BLaER1 treated with 17β-estradiol and CSF1 and Interleukin-3, amounts not matched to agents 10 nM and 100 nM (cell line): ENCODE results near the gene TPBG.
"Not testable (repeated sequence)": the region's sequence is repeated elsewhere in the genome, so short reads cannot be mapped to it uniquely, and the experiment has no call there.

ENCODE experiments used
- H3K27ac ChIP-seq, 11 experiments: shearing (Covaris generic); formaldehyde crosslinking; 2 replicates each; pipeline ENCODE4 v1.8.1; 2022
- H3K27me3 ChIP-seq, 11 experiments: shearing (Covaris generic); formaldehyde crosslinking; 2 replicates each; pipeline ENCODE4 v1.8.1; 2022
- H3K36me3 ChIP-seq, 11 experiments: shearing (Covaris generic); formaldehyde crosslinking; 2 replicates each; pipeline ENCODE4 v1.8.1; 2022
- H3K4me1 ChIP-seq, 10 experiments: shearing (Covaris generic); formaldehyde crosslinking; 2 replicates each; pipeline ENCODE4 v1.8.1; 2022
- H3K4me2 ChIP-seq, 11 experiments: shearing (Covaris generic); formaldehyde crosslinking; 2 replicates each; pipeline ENCODE4 v1.8.1; 2022
- H3K4me3 ChIP-seq, 10 experiments: shearing (Covaris generic); formaldehyde crosslinking; 2 replicates each; pipeline ENCODE4 v1.8.1; 2022
- H3K9ac ChIP-seq, 11 experiments: shearing (Covaris generic); formaldehyde crosslinking; 2 replicates each; pipeline ENCODE4 v1.8.1; 2022
- H3K9me3 ChIP-seq, 11 experiments: shearing (Covaris generic); formaldehyde crosslinking; replicated peaks in 1 of 11; 2 replicates each; pipeline ENCODE4 v1.8.1; 2022
- H4K20me1 ChIP-seq, 11 experiments: shearing (Covaris generic); formaldehyde crosslinking; 2 replicates each; pipeline ENCODE4 v1.8.1; 2022
- Cebpa-rat ChIP-seq, 11 experiments: shearing (Covaris generic); IDR thresholded peaks; 2 replicates each; pipeline ENCODE4 v1.8.1; 2022

TPBG gene

GRCh38 chr6:82371799-82372546 is 8.4 kb downstream of the TPBG start:
- no peaks in the 10 kb centered on the region for H3K4me1 ChIP-seq
- no peak overlapping the region for H3K27ac ChIP-seq
- H3K4me3 ChIP-seq, result no peak overlapping the region
- H3K9me3 ChIP-seq, result peaks cover 0 to 6% (median 0%) of the 10 kb centered on the region in 11 experiments; a peak in 1 of 22 replicates
- H3K4me2 ChIP-seq, result no peak overlapping the region
- no peaks in the 10 kb centered on the region for H3K36me3 ChIP-seq
- no peak for TF ChIP-seq Cebpa-rat (IDR thresholded peaks at IDR 0.05)
- no peaks in the 10 kb centered on the region for H4K20me1 ChIP-seq
- H3K27me3 ChIP-seq, result no peaks in the 10 kb centered on the region
- H3K9ac ChIP-seq, result no peak overlapping the region

GRCh38 chr6:82372656-82373055 is 9.0 kb downstream of the TPBG start:
- H3K9ac ChIP-seq, result no peak overlapping the region
- H3K27ac ChIP-seq, result no peak overlapping the region
- TF ChIP-seq Cebpa-rat (IDR thresholded peaks at IDR 0.05), result no peak

GRCh38 chr6:82374516-82374915 is 10.9 kb downstream of the TPBG start:
- Histone ChIP-seq H3K9ac (no peak overlapping the region), H3K4me3 (no peak overlapping the region), H3K27ac (no peak overlapping the region), H3K27me3 (no peaks in the 10 kb centered on the region), H3K4me2 (no peak overlapping the region), H4K20me1 (no peaks in the 10 kb centered on the region), H3K9me3 (peaks cover 0 to 6% (median 0%) of the 10 kb centered on the region in 11 experiments; a peak in 1 of 22 replicates), H3K36me3 (no peaks in the 10 kb centered on the region), H3K4me1 (no peaks in the 10 kb centered on the region)
- no peak for TF ChIP-seq Cebpa-rat (IDR thresholded peaks at IDR 0.05)

More at GRCh38 chr6:82372656-82373055, 9.0 kb downstream of the TPBG start:
- Histone ChIP-seq H3K27me3 (no peaks in the 10 kb centered on the region), H3K4me2 (no peak overlapping the region), H4K20me1 (no peaks in the 10 kb centered on the region), H3K36me3 (no peaks in the 10 kb centered on the region), H3K4me3 (no peak overlapping the region), H3K4me1 (no peaks in the 10 kb centered on the region), H3K9me3 (peaks cover 0 to 6% (median 0%) of the 10 kb centered on the region in 11 experiments; a peak in 1 of 22 replicates)

GRCh38 chr6:82376636-82377035 is 13.0 kb downstream of the TPBG start:
- H3K9me3 ChIP-seq, result peaks cover 0 to 6% (median 0%) of the 10 kb centered on the region in 11 experiments; a peak in 1 of 22 replicates
- TF ChIP-seq Cebpa-rat (IDR thresholded peaks at IDR 0.05), result no peak
- no peaks in the 10 kb centered on the region for H3K4me1 ChIP-seq
- no peak overlapping the region for H3K4me2 ChIP-seq
- no peak overlapping the region for H3K4me3 ChIP-seq
- no peak overlapping the region for H3K9ac ChIP-seq
- H3K27ac ChIP-seq, result no peak overlapping the region
- no peaks in the 10 kb centered on the region for H3K36me3 ChIP-seq
- no peaks in the 10 kb centered on the region for H3K27me3 ChIP-seq
- no peaks in the 10 kb centered on the region for H4K20me1 ChIP-seq

DNA sequence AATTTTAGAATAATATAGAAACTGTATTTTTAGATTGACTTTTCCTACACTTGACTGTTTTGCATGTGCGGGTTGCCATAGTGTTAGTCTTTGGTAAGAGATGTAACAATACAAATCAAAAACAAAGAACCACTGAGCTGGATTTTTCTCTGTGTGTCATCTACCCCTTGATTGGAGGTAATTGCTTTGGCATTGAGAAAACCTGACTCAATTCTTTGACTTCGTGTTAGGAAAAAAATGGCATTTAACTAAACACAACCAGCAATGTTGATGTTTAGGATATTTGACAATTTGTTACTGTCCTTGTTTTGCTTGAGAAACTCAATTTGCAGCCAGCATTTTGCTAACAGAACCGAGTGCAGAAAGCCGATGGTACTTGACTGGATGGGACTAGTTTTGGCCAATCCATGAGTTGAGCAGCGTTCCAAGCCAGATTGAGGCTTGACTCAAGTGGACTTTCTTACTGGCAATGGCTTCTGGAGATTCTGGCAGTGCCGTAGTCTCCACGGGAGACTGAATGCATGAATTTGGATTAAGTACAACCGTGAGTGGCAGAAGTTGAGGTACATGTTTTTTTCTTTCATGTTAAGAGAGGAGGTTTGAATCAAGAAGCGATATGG is 17.1 kb downstream of the TPBG start:
- Histone ChIP-seq H3K4me3 (no peak overlapping the region), H3K36me3 (no peaks in the 10 kb centered on the region), H3K27me3 (no peaks in the 10 kb centered on the region), H3K27ac (no peak overlapping the region), H3K4me1 (no peaks in the 10 kb centered on the region), H4K20me1 (no peaks in the 10 kb centered on the region), H3K4me2 (no peak overlapping the region), H3K9ac (no peak overlapping the region), H3K9me3 (peaks cover 0 to 6% (median 0%) of the 10 kb centered on the region in 11 experiments; a peak in 1 of 22 replicates)
- TF ChIP-seq Cebpa-rat (IDR thresholded peaks at IDR 0.05), result no peak

GRCh38 chr6:82381278-82381677 is 17.7 kb downstream of the TPBG start:
- Histone ChIP-seq H3K27me3 (no peaks in the 10 kb centered on the region), H3K9ac (no peak overlapping the region), H3K4me2 (no peak overlapping the region), H3K4me1 (no peaks in the 10 kb centered on the region), H3K27ac (no peak overlapping the region), H3K36me3 (no peaks in the 10 kb centered on the region), H3K9me3 (peaks cover 0 to 4% (median 0%) of the 10 kb centered on the region in 11 experiments; a peak in 1 of 22 replicates), H3K4me3 (no peak overlapping the region), H4K20me1 (no peaks in the 10 kb centered on the region)
- TF ChIP-seq Cebpa-rat (IDR thresholded peaks at IDR 0.05), result no peak

GRCh38 chr6:82385102-82385501 is 21.5 kb downstream of the TPBG start:
- Histone ChIP-seq H3K27ac (no peak overlapping the region), H3K4me3 (no peak overlapping the region), H4K20me1 (no peaks in the 10 kb centered on the region), H3K4me1 (no peaks in the 10 kb centered on the region), H3K4me2 (no peak overlapping the region), H3K9me3 (no peaks in the 10 kb centered on the region), H3K9ac (no peak overlapping the region), H3K27me3 (no peaks in the 10 kb centered on the region), H3K36me3 (no peaks in the 10 kb centered on the region)
- no peak for TF ChIP-seq Cebpa-rat (IDR thresholded peaks at IDR 0.05)

DNA sequence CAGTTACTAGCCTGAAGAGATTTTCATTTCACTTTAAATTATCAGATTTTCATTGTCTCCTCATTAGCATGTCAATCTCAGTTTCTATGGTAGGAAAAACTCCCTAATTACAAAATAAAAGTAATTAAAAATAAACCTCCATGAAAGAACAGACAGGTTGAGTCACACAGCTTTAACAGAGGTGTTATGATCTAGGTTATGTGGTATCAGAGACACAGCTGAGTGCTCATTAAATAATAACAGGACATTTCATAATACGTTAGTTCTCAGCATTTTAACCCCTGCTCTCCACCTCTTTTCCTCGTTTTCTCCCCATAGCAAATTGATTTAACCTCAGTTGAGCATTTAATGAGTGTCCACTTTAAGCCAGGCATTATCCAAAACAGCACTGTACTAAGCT is 21.9 kb downstream of the TPBG start:
- H3K27ac ChIP-seq, result no peak overlapping the region
- no peak overlapping the region for H3K4me3 ChIP-seq
- H3K4me1 ChIP-seq, result no peaks in the 10 kb centered on the region
- H3K9me3 ChIP-seq, result no peaks in the 10 kb centered on the region
- no peak overlapping the region for H3K4me2 ChIP-seq
- no peak for TF ChIP-seq Cebpa-rat (IDR thresholded peaks at IDR 0.05)
- H4K20me1 ChIP-seq, result no peaks in the 10 kb centered on the region
- H3K36me3 ChIP-seq, result no peaks in the 10 kb centered on the region
- H3K27me3 ChIP-seq, result no peaks in the 10 kb centered on the region
- H3K9ac ChIP-seq, result no peak overlapping the region

DNA sequence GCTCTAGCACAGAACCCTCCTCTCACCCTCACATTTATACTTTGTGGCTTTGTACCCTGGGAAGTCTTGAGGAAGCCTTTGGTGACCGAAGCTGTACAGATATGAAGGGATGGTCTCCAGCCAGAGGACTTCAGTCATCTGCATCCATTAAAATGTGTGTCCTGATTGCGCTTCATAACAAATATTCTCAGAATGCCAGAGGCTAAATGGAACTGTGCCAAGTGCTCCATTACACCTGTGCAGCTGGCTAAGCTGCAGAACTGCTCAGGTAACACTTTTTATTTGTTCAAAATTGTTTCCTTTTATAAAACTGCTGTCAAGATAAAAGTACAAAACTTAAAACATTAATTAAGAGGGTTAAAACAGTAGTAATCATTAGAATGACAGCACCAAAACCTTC is 22.3 kb downstream of the TPBG start:
- Histone ChIP-seq H3K9ac (no peak overlapping the region), H3K4me2 (no peak overlapping the region), H3K4me3 (no peak overlapping the region), H3K4me1 (no peaks in the 10 kb centered on the region), H3K27me3 (no peaks in the 10 kb centered on the region), H4K20me1 (no peaks in the 10 kb centered on the region), H3K27ac (no peak overlapping the region), H3K36me3 (no peaks in the 10 kb centered on the region), H3K9me3 (no peaks in the 10 kb centered on the region)
- TF ChIP-seq Cebpa-rat (IDR thresholded peaks at IDR 0.05), result no peak

GRCh38 chr6:82394770-82395169 is 31.2 kb downstream of the TPBG start:
- H3K36me3 ChIP-seq, H4K20me1 ChIP-seq, H3K27me3 ChIP-seq, H3K4me3 ChIP-seq, H3K9ac ChIP-seq, H3K4me1 ChIP-seq, H3K27ac ChIP-seq, H3K9me3 ChIP-seq, H3K4me2 ChIP-seq: not testable (repeated sequence)
